ENCODE data around the gene C18orf63.

DNA sequence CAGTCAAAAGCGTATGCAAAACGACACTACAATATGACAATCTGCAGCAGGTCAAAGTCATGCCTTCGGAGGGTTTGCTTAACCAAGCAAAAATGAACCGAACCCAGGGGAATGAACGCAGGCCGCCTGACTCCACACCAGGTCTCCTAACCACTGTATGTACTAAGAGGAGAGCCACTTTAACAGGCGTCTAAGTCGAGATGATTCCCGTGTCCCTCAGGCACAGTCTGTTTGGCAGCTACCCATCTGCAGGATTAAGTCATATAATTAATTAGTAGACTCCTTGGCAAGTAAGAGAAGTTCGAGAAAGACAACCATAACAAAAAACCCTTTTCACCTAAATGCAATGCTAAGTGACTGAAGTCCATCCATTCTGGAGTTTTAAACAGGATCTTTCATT, 39.0 kb upstream of the C18orf63 start:
- TF ChIP-seq ZNF274 (IDR thresholded peaks at IDR 0.05; ENCODE audit: low read depth, low read length): no peak
- TF ChIP-seq YY1 (IDR thresholded peaks at IDR 0.05; ENCODE audit: insufficient read depth, insufficient read length): no peak
